Natural killer cell (primary cell): Measurements from ENCODE around the gene RICTOR. TPM values are rescaled to one million over a fixed set of nuclear protein-coding genes. Genes with fewer than 3 reads are reported as not detected.

ENCODE experiments used
- ATAC-seq, 3 donors: fragments of 150-1000 bp in 2 of 3; fragments of 200-7000 bp in 1 of 3; cut with Tn5 transposase; 1 replicate in 1 of 3; 2 replicates in 2 of 3; pipeline ENCODE4 v1.10.0; 2021; ENCODE audit warnings: mild to moderate bottlenecking in 2 of 3, moderate library complexity in 2 of 3
- DNase-seq, 2 donors: peaks; one replicate each; pipeline versions ENCODE4 v3.0.0 to v3.0.0-alpha.2; 2013 to 2021; ENCODE audit warnings: mixed read lengths in 1 of 2
- H3K27ac ChIP-seq: one replicate; pipeline ENCODE4 v1.5.1; 2013; ENCODE audit warnings: mild to moderate bottlenecking, low read length
- H3K27me3 ChIP-seq: one replicate; pipeline ENCODE4 v1.6.1; 2013; ENCODE audit warnings: low read length; ENCODE audit not compliant: control insufficient read depth, insufficient read depth
- H3K36me3 ChIP-seq: one replicate; pipeline ENCODE4 v1.6.1; 2013; ENCODE audit warnings: low read length; ENCODE audit not compliant: control insufficient read depth, insufficient read depth
- H3K4me1 ChIP-seq: one replicate; pipeline ENCODE4 v1.6.1; 2013; ENCODE audit warnings: low read length; ENCODE audit not compliant: control insufficient read depth, insufficient read depth
- H3K4me3 ChIP-seq: one replicate; pipeline ENCODE4 v1.5.1; 2013; ENCODE audit warnings: low read length
- H3K9me3 ChIP-seq: one replicate; pipeline ENCODE4 v1.6.1; 2013; ENCODE audit warnings: low read length; ENCODE audit not compliant: control insufficient read depth, insufficient read depth
- H3K27ac Mint-ChIP-seq, 2 donors: one replicate each; pipeline ENCODE4 v1.8.0; 2022; ENCODE audit warnings: mild to moderate bottlenecking in 2 of 2, mixed read lengths in 2 of 2, moderate library complexity in 1 of 2
- H3K27me3 Mint-ChIP-seq, 2 donors: one replicate each; pipeline ENCODE4 v1.8.0; 2022; ENCODE audit warnings: low read depth in 2 of 2, mixed read lengths in 2 of 2
- H3K36me3 Mint-ChIP-seq: one replicate; pipeline ENCODE4 v1.8.0; 2022; ENCODE audit warnings: mixed read lengths
- H3K4me1 Mint-ChIP-seq, 2 donors: one replicate each; pipeline ENCODE4 v1.8.0; 2022; ENCODE audit warnings: mixed read lengths in 2 of 2
- H3K4me3 Mint-ChIP-seq: one replicate; pipeline ENCODE4 v1.8.0; 2022; ENCODE audit warnings: mild to moderate bottlenecking, moderate library complexity, mixed read lengths
- H3K9me3 Mint-ChIP-seq, 2 donors: one replicate each; pipeline ENCODE4 v1.8.0; 2022; ENCODE audit warnings: mixed read lengths in 2 of 2
- CTCF ChIP-seq: fragments of 200-600 bp; IDR thresholded peaks from one replicate; pipeline ENCODE4 v1.8.0; 2022; ENCODE audit warnings: antibody characterized with exemption
- WGBS: methylation state at CpG from one replicate; pipeline ENCODE4 v1.1.7; 2013; ENCODE audit warnings: missing lambda C conversion rate; ENCODE audit not compliant: insufficient coverage; 5-methylcytosine and 5-hydroxymethylcytosine counted together
- intact Hi-C: fragments of 100-400 bp; cut with micrococcal nuclease; formaldehyde crosslinking; loops from one replicate; pipeline ENCODE4 v1.14.2; 2022
- total RNA-seq, 4 donors: library from RNA; stranded (reverse); fragments of 120-200 nt in 1 of 4; gene quantifications; one replicate each; pipeline versions ENCODE4 v1.2.3 to v1.2.4, GENCODE V29; 2013 to 2022

Gene RICTOR
- total RNA-seq, 3 donors from 2014 or later (not counting 1 experiment from before 2014, with no cell fraction given), result 103 to 105 (median 103) TPM

- Mint-ChIP-seq H3K27ac (peak overlapping the region; percentile 74 to 79), H3K4me1 (peaks cover 27% of the 10 kb centered on the region in 2 donors), H3K9me3 (no peaks in the 10 kb centered on the region), H3K4me3 (no peak overlapping the region), H3K27me3 (no peaks in the 10 kb centered on the region), H3K36me3 (peaks cover 9% of the 10 kb centered on the region)
- DNase-seq (no peak), ATAC-seq (no peak)
- Histone ChIP-seq H3K4me3 (no peak overlapping the region), H3K27ac (peak overlapping the region; percentile 4), H3K4me1 (peaks cover 15% of the 10 kb centered on the region), H3K36me3 (peaks cover 20% of the 10 kb centered on the region), H3K9me3 (no peaks in the 10 kb centered on the region), H3K27me3 (no peaks in the 10 kb centered on the region)
- TF ChIP-seq CTCF, result no peak
- 93% methylated on average over 5 of the region's 6 CpGs for whole genome bisulfite sequencing
- intact Hi-C loops, result no loop called here
Observed at GRCh38 chr5:39100301-39100850, 26.2 kb upstream of the RICTOR start.

- intact Hi-C loops, result no loop called here
- H3K4me3 Mint-ChIP-seq, result peak overlapping the region; percentile 14
- H3K27ac ChIP-seq, result no peak overlapping the region
Observed at GRCh38 chr5:39099831-39100230, 25.6 kb upstream of the RICTOR start.

GRCh38 chr5:39093352-39093751, 19.2 kb upstream of the RICTOR start:
- H3K4me3 Mint-ChIP-seq, result no peak overlapping the region

More at GRCh38 chr5:39099831-39100230, 25.6 kb upstream of the RICTOR start:
- H3K9me3 Mint-ChIP-seq, result no peaks in the 10 kb centered on the region
- DNase-seq (no peak), ATAC-seq (no peak)
- H3K4me1 Mint-ChIP-seq, result peaks cover 27% of the 10 kb centered on the region in 2 donors
- H3K9me3 ChIP-seq, result no peaks in the 10 kb centered on the region
- peaks cover 15% of the 10 kb centered on the region for H3K4me1 ChIP-seq
- peak overlapping the region; percentile 74 to 79 for H3K27ac Mint-ChIP-seq
- H3K27me3 ChIP-seq, result no peaks in the 10 kb centered on the region
- H3K36me3 Mint-ChIP-seq, result peaks cover 9% of the 10 kb centered on the region
- H3K4me3 ChIP-seq, result no peak overlapping the region
- H3K36me3 ChIP-seq, result peaks cover 17% of the 10 kb centered on the region
- H3K27me3 Mint-ChIP-seq, result no peaks in the 10 kb centered on the region
- TF ChIP-seq CTCF, result no peak

More at GRCh38 chr5:39093352-39093751, 19.2 kb upstream of the RICTOR start:
- WGBS, result no CpG with 5 or more reads among the region's 1 CpG
- Histone ChIP-seq H3K27ac (no peak overlapping the region), H3K27me3 (no peaks in the 10 kb centered on the region), H3K9me3 (no peaks in the 10 kb centered on the region), H3K4me3 (no peak overlapping the region), H3K36me3 (no peaks in the 10 kb centered on the region), H3K4me1 (no peaks in the 10 kb centered on the region)
- no peak for TF ChIP-seq CTCF
- DNase-seq, result no peak
- no peak overlapping the region for H3K27ac Mint-ChIP-seq
- intact Hi-C loops, result no loop called here
- peaks cover 16 to 23% of the 10 kb centered on the region in 2 donors for H3K27me3 Mint-ChIP-seq
- no peaks in the 10 kb centered on the region for H3K4me1 Mint-ChIP-seq
- ATAC-seq, result no peak
- H3K36me3 Mint-ChIP-seq, result no peaks in the 10 kb centered on the region
- no peaks in the 10 kb centered on the region for H3K9me3 Mint-ChIP-seq
